Measurements from ENCODE around the gene ZNF362.

DNA sequence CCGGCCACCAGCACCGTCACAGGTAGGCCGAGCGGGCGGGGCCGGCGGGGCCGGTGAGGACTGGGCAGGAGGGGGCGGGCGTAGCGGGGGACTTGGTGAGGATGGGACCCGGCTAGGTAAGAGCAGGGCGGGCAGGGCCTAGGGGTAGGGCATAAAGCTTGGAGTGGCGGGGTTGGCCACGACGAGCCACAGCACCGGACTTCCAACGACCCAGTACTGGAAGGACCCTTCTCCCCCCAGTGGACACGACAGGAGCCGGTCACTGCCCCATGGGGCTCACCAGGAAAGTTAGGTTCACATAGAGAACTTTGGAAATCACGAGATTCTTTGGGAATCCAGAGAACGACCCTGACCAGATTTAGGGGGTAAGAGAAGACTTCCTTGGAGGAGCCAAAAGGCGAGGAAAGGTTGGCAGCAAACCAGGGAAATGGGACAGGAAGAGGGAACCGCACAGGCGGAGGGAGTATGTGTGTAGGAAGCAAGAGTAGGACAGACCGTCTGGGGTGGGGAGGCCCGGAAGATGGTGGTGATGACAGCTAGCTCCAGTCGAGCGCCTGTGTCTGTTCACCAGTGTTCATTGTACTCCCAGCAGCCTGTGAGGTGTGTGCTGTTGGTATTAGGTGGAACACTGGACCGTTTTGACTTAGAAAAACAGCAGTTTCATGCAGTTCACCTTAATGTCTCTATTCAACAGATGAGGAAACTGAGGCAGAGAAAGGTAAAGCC, 20.4 kb downstream of the ZNF362 start:
- no peak for TF ChIP-seq POLR2A (IDR thresholded peaks at IDR 0.05)
- TF ChIP-seq, protein P1, sequence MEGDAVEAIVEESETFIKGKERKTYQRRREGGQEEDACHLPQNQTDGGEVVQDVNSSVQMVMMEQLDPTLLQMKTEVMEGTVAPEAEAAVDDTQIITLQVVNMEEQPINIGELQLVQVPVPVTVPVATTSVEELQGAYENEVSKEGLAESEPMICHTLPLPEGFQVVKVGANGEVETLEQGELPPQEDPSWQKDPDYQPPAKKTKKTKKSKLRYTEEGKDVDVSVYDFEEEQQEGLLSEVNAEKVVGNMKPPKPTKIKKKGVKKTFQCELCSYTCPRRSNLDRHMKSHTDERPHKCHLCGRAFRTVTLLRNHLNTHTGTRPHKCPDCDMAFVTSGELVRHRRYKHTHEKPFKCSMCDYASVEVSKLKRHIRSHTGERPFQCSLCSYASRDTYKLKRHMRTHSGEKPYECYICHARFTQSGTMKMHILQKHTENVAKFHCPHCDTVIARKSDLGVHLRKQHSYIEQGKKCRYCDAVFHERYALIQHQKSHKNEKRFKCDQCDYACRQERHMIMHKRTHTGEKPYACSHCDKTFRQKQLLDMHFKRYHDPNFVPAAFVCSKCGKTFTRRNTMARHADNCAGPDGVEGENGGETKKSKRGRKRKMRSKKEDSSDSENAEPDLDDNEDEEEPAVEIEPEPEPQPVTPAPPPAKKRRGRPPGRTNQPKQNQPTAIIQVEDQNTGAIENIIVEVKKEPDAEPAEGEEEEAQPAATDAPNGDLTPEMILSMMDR (IDR thresholded peaks at IDR 0.05), result no peak

Measured in thyroid gland (tissue), 4 donors.